Measurements from ENCODE around the gene RABL6. TPM values are rescaled to one million over a fixed set of nuclear protein-coding genes. Genes with fewer than 3 reads are reported as not detected.
"Not testable (repeated sequence)": the region's sequence is repeated elsewhere in the genome, so short reads cannot be mapped to it uniquely, and the experiment has no call there.

RABL6 gene
- total and polyA plus RNA-seq, 3 donors from 2014 or later: 69.1 to 103 (median 95.1) TPM

- H3K4me3 ChIP-seq; H3K27me3 ChIP-seq; H3K27ac ChIP-seq; H3K9me3 ChIP-seq; intact Hi-C loops (cut with DNase I; ENCODE audit: low total_unique reads); H3K4me1 ChIP-seq; H3K36me3 ChIP-seq (ENCODE audit: low read depth, missing control alignments): not testable (repeated sequence)
- WGBS, 2 donors: 54 to 61% methylated on average over 22 of the region's 22 CpGs
- TF ChIP-seq, protein P1, sequence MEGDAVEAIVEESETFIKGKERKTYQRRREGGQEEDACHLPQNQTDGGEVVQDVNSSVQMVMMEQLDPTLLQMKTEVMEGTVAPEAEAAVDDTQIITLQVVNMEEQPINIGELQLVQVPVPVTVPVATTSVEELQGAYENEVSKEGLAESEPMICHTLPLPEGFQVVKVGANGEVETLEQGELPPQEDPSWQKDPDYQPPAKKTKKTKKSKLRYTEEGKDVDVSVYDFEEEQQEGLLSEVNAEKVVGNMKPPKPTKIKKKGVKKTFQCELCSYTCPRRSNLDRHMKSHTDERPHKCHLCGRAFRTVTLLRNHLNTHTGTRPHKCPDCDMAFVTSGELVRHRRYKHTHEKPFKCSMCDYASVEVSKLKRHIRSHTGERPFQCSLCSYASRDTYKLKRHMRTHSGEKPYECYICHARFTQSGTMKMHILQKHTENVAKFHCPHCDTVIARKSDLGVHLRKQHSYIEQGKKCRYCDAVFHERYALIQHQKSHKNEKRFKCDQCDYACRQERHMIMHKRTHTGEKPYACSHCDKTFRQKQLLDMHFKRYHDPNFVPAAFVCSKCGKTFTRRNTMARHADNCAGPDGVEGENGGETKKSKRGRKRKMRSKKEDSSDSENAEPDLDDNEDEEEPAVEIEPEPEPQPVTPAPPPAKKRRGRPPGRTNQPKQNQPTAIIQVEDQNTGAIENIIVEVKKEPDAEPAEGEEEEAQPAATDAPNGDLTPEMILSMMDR (IDR thresholded peaks at IDR 0.05): peak in 2 of 3 experiments; percentile 44 to 54
- DNase-seq: peak; percentile 84
These were observed 46.8 kb upstream of the RABL6 start for GRCh38 chr9:136760834-136761544.

DNA sequence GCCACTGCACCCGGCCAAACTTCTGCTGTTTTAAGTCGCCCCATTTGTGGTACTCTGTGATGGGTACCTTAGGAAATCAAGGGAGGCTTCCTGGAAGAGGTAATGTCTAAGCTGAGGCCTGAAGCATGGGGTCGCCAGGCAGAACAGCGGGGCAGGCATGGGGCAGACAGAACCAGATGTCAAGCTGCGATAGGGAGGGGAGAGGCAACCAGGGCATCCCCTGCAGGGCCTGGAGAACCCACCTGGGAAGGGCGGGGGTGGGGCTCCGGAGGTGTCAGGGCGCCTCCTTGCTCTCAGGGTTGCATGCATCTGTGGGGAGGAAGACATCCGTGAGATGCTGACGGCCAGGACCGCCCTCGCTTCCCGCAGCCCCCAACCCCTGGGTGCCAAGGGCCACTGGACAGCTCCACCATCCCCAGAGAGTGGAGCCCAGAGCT lies 46.2 kb upstream of the RABL6 start:
- Histone ChIP-seq H3K4me1 (peaks cover 2% of the 10 kb centered on the region), H3K4me3 (no peak overlapping the region), H3K9me3 (no peaks in the 10 kb centered on the region), H3K27me3 (no peaks in the 10 kb centered on the region), H3K36me3 (ENCODE audit: low read depth, missing control alignments) (no peaks in the 10 kb centered on the region), H3K27ac (no peak overlapping the region)
- TF ChIP-seq, protein P1 (IDR thresholded peaks at IDR 0.05): no peak
- no peak for TF ChIP-seq POLR2A (IDR thresholded peaks at IDR 0.05)
- DNase-seq: no peak
- intact Hi-C loops (cut with DNase I; ENCODE audit: low total_unique reads): no loop called here
- WGBS, 2 donors: 83 to 90% methylated on average over 6 to 13 of the region's 13 CpGs

DNA sequence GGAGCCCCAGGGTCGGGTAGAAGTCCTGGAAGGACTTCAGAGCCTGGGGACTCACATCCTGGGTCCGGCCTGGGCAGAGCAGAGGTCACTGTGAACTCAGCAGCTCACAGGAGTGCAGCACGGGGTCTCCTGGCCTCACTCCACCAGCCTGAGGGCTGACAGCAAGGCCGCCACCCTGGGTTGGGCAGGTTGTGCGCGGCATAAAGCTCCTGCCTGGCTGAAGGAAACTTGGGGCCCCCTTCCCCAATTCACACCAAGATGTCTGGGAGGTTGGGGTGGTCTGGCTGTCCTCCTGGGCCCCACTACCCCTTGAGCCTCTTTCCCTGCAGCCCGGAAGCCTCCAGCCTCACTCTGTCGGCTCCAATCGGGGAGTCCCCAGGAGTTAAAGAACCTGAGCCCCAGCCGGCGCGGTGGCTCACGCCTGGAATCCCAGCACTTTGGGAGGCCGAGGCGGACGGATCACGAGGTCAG lies 45.5 kb upstream of the RABL6 start:
- intact Hi-C loops (cut with DNase I; ENCODE audit: low total_unique reads): no loop called here
- Histone ChIP-seq H3K4me1 (peaks cover 2% of the 10 kb centered on the region), H3K9me3 (no peaks in the 10 kb centered on the region), H3K27me3 (no peaks in the 10 kb centered on the region), H3K4me3 (no peak overlapping the region), H3K36me3 (ENCODE audit: low read depth, missing control alignments) (no peaks in the 10 kb centered on the region), H3K27ac (no peak overlapping the region)
- no peak for TF ChIP-seq POLR2A (IDR thresholded peaks at IDR 0.05)
- TF ChIP-seq, protein P1 (IDR thresholded peaks at IDR 0.05): no peak
- WGBS, 2 donors: 62 to 71% methylated on average over 14 to 15 of the region's 17 CpGs
- no peak for DNase-seq

DNA sequence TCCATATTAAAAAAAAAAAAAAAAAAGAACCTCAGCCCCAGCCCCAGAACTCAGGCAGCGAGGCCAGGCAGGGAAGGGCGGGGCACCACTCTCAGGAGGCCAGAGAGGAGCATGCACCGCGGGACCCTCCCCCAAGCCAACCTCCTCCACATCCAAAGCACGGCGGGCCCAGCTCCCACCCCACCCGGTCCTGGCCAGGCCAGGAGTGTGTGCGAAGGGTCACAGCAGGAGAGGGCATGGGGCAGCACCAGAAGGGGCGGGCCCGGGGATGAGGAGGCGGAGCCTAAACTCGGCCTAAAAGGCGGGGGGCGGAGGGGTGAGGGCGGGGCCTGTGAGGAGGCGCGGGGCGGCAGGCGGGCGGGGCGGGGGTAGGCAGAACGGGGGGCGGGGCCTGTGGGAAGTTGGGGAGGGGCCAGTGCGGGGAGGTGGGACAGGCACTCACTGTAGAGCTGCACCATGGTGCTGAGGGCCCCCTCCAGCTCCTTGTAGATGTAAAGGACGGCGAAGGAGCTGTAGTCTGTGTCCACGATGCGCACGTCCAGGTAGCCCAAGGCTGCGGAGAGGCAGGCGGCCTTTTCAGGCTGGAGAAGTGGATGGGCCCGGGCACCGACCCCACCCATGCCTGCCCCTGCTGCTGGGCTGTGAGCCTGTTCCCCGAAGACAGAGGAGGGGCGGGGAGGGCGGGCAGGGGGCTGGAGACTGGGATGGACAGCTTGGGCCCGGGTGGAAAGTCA lies 44.7 kb upstream of the RABL6 start:
- no peaks in the 10 kb centered on the region for H3K36me3 ChIP-seq (ENCODE audit: low read depth, missing control alignments)
- WGBS, 2 donors: 6 to 35% methylated on average over 19 to 33 of the region's 37 CpGs
- H3K9me3 ChIP-seq: no peaks in the 10 kb centered on the region
- peak overlapping the region in 1 of 2 donors; percentile 31 for H3K4me3 ChIP-seq
- H3K27ac ChIP-seq: no peak overlapping the region
- TF ChIP-seq, protein P1 (IDR thresholded peaks at IDR 0.05): no peak
- TF ChIP-seq POLR2A (IDR thresholded peaks at IDR 0.05): no peak
- H3K27me3 ChIP-seq: no peaks in the 10 kb centered on the region
- intact Hi-C loops (cut with DNase I; ENCODE audit: low total_unique reads): no loop called here
- peak; percentile 72 for DNase-seq
- H3K4me1 ChIP-seq: peaks cover 2% of the 10 kb centered on the region
